Heart left ventricle (tissue), 16 donors: ENCODE data around the gene ARHGAP24. TPM values are rescaled to one million over a fixed set of nuclear protein-coding genes. Genes with fewer than 3 reads are reported as not detected.

Experiments
- ATAC-seq, 4 donors: fragments of 200-7000 bp; cut with Tn5 transposase; one replicate each; pipeline ENCODE4 v1.9.1; 2020 to 2022; ENCODE audit warnings: moderate library complexity in 4 of 4, mild to moderate bottlenecking in 3 of 4, moderate number of reproducible peaks in 1 of 4
- DNase-seq, 5 donors: peaks; one replicate each; pipeline ENCODE4 v3.0.0-alpha.2; 2020
- H3K27ac ChIP-seq, 12 donors: fragments of 200-600 bp; sonication (generic) in 4 of 12; one replicate each; pipeline versions ENCODE4 v1.5.0 to v1.8.0; 2016 to 2022; ENCODE audit warnings: mild to moderate bottlenecking in 2 of 12
- H3K27me3 ChIP-seq, 9 donors: fragments of 200-600 bp; sonication (generic) in 2 of 9; one replicate each; pipeline versions ENCODE4 v1.5.1 to v1.8.0; 2016 to 2022; ENCODE audit warnings: mild to moderate bottlenecking in 3 of 9
- H3K36me3 ChIP-seq, 9 donors: fragments of 200-600 bp; sonication (generic) in 2 of 9; one replicate each; pipeline versions ENCODE4 v1.5.0 to v1.8.0; 2018 to 2022; ENCODE audit warnings: mild to moderate bottlenecking in 2 of 9
- H3K4me1 ChIP-seq, 12 donors: fragments of 200-600 bp; sonication (generic) in 4 of 12; one replicate each; pipeline versions ENCODE4 v1.5.0 to v1.8.0; 2016 to 2022; ENCODE audit warnings: mild to moderate bottlenecking in 3 of 12
- H3K4me3 ChIP-seq, 12 donors: fragments of 200-600 bp; sonication (generic) in 4 of 12; one replicate each; pipeline versions ENCODE4 v1.5.0 to v1.8.0; 2017 to 2022; ENCODE audit warnings: mild to moderate bottlenecking in 9 of 12, moderate library complexity in 4 of 12
- H3K9me3 ChIP-seq, 12 donors: fragments of 200-600 bp; sonication (generic) in 4 of 12; one replicate each; pipeline versions ENCODE4 v1.5.0 to v1.8.0; 2016 to 2022; ENCODE audit warnings: mild to moderate bottlenecking in 1 of 12
- CTCF ChIP-seq, 12 donors: fragments of 200-600 bp; sonication (generic) in 4 of 12; IDR thresholded peaks; one replicate each; pipeline versions ENCODE4 v1.5.0 to v1.8.0; 2018 to 2022; ENCODE audit warnings: antibody characterized with exemption in 12 of 12, mild to moderate bottlenecking in 5 of 12
- POLR2A ChIP-seq, 2 donors: fragments of 450-650 bp; IDR thresholded peaks; one replicate each; pipeline ENCODE4 v1.6.1; 2017; ENCODE audit warnings: antibody characterized with exemption in 2 of 2, mild to moderate bottlenecking in 2 of 2, moderate library complexity in 2 of 2
- WGBS, 4 donors: extraction: QIAGEN DNeasy Blood & Tissue Kit in 2 of 4; methylation state at CpG; one replicate each; pipeline versions ENCODE4 v1.1.5 to v1.1.7; 2013 to 2018; 5-methylcytosine and 5-hydroxymethylcytosine counted together
- intact Hi-C, 10 donors: fragments of 100-400 bp; cut with DNase I; formaldehyde crosslinking; loops; one replicate each; pipeline versions ENCODE4 v1.11.1 to v1.14.2; 2022
- polyA plus RNA-seq, 2 donors: library from polyadenylated mRNA; stranded (reverse); fragments of 200-250 nt; gene quantifications; one replicate each; pipeline ENCODE4 v1.2.3, GENCODE V29; 2013
- total RNA-seq, 9 donors: library from RNA; depleted of rRNA in 2 of 9; stranded (reverse); fragments of >200 nt in 2 of 9; fragmentation: NEBNext Ultra II Directional in 3 of 9; extraction: Animal tissue kit (Norgen Biotek cat#: 25700) in 3 of 9; gene quantifications; one replicate each; pipeline versions ENCODE4 v1.1.0 to v1.2.4, GENCODE V29; 2016 to 2023
- donor health status: ischemic (EF 13 %, LVEDD 7.1; RV severe dilation, severe dysfunction).
- donor health status: healthy with polysubstance abuse.
- donor health status: DM: no; HTN: yes; CAD: no.
- donor health status: DM: no; HTN: no; CAD: no.
- donor health status: ischemic (EF 25% LVEDD 6.9; RV normal size, moderate dysfunction).
- donor health status: ischemic (EF 25% LVEDD 5.7; RV mildly dilated, moderate dysfunction).
- donor health status: healthy.
- donor health status: DM: yes; HTN: yes; CAD: no.
- donor health status: ischemic (EF 35%, LVEDD 5.7; RV mildly dilated, moderate dysfunction).
- donor health status: nonischemic (EF 11% LVEDD 7.7; RV severe dilation, severe dysfunction).
- donor health status: DM: yes; HTN: yes; CAD: no.
- donor health status: PGD.
- donor health status: ischemic (EF 29% LVEDD 5.4; RV normal size, mild dysfunction).
- donor health status: nonischemic (EF 23%, LVEDD 6.1; RV moderate dilation, normal function).

The ARHGAP24 gene
- total and polyA plus RNA-seq, 11 donors, result 4.5 to 36.9 (median 18.9) TPM

- no peak for ATAC-seq
- WGBS, 4 donors, result 91 to 93% (median 92%) methylated on average over 6 of the region's 6 CpGs
These were observed 444.4 kb downstream of the ARHGAP24 start for GRCh38 chr4:85919200-85919887.

GRCh38 chr4:85925071-85925470 lies 450.1 kb downstream of the ARHGAP24 start:
- no peak overlapping the region for H3K4me3 ChIP-seq
- 65 to 96% (median 90%) methylated on average over 6 of the region's 6 CpGs for WGBS, 4 donors
- H3K9me3 ChIP-seq, result no peaks in the 10 kb centered on the region
- no peak for DNase-seq
- no peak for ATAC-seq
- peaks cover 0 to 24% (median 15%) of the 10 kb centered on the region in 12 donors for H3K4me1 ChIP-seq
- intact Hi-C loops, result no loop called here
- TF ChIP-seq CTCF (IDR thresholded peaks at IDR 0.05) (no peak), POLR2A (IDR thresholded peaks at IDR 0.05) (no peak)
- no peak overlapping the region for H3K27ac ChIP-seq
- no peaks in the 10 kb centered on the region for H3K27me3 ChIP-seq
- H3K36me3 ChIP-seq, result peaks cover 0 to 7% (median 0%) of the 10 kb centered on the region in 9 donors

More at GRCh38 chr4:85919200-85919887, 444.4 kb downstream of the ARHGAP24 start:
- no peaks in the 10 kb centered on the region for H3K36me3 ChIP-seq
- H3K4me3 ChIP-seq, result no peak overlapping the region
- intact Hi-C loops, result loop anchor here in 1 of 10 donors (10.0 kb wide), 1 partner anchor 55 kb away; no protein-coding TSS in a partner anchor
- TF ChIP-seq POLR2A (IDR thresholded peaks at IDR 0.05) (no peak), CTCF (IDR thresholded peaks at IDR 0.05) (no peak)
- no peak overlapping the region for H3K27ac ChIP-seq
- no peaks in the 10 kb centered on the region for H3K4me1 ChIP-seq
- peaks cover 0 to 5% (median 0%) of the 10 kb centered on the region in 12 donors for H3K9me3 ChIP-seq
- no peak for DNase-seq
- no peaks in the 10 kb centered on the region for H3K27me3 ChIP-seq

GRCh38 chr4:85928775-85929591 lies 454.0 kb downstream of the ARHGAP24 start:
- H3K4me1 ChIP-seq, result peaks cover 0 to 51% (median 39%) of the 10 kb centered on the region in 12 donors
- WGBS, 4 donors, result 71 to 75% (median 75%) methylated on average over 5 of the region's 5 CpGs
- ATAC-seq, result no peak

More at GRCh38 chr4:85928775-85929591, 454.0 kb downstream of the ARHGAP24 start:
- peak overlapping the region in 2 of 12 donors; percentile 11 to 22 for H3K27ac ChIP-seq
- no peaks in the 10 kb centered on the region for H3K9me3 ChIP-seq
- TF ChIP-seq POLR2A (IDR thresholded peaks at IDR 0.05), result no peak
- no peak for TF ChIP-seq CTCF (IDR thresholded peaks at IDR 0.05)
- H3K36me3 ChIP-seq, result peaks cover 0 to 7% (median 0%) of the 10 kb centered on the region in 9 donors
- intact Hi-C loops, result no loop called here
- no peaks in the 10 kb centered on the region for H3K27me3 ChIP-seq
- H3K4me3 ChIP-seq, result no peak overlapping the region
- no peak for DNase-seq
